ENCODE measurements around the gene TBC1D1.

Gene TBC1D1

DNA sequence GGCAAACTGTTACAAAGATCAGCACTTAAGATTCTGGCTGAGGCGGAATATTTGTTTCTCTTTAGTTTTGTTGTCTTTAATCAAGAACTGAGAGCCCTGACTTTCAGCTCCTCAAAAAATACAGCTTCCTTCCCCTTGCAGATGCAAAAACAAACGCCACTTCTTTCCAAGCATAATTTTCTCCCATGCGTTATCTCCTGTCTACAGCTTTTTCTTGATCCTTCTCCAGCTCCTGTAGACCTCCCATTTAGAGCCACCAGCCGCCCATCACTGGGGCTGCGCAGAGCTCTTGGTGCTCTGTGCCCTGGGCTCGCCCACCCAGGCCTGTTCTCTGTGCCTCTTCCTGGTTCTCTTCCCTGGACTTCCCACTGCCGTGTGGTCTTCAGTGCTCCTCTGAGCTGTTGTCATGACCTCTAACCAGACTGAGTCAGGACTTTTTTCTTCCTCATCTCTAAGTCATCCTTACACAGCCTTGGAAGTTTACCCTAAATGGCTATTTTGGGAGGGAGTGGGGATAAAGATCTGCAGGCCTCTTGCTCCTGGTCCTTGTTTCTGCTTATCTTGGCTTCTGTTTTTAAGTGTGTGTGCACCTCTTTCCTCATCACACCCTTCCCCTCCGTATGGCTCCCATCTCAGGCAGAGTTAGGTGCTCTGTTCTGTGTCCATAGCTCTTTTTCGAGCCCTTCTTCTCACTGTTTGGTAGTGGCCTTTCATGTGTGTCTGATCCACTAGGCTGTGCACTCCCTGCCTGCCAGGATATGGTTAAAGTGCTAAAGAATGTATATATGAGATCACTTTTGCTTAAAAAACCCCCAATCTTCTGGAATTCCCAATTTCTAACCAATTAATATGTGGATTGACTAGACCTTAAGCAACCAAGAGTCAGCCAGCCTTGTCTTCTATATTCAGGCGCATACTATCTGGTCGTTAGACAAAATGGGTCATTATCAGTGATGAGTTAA lies 191.8 kb downstream of the TBC1D1 start:
- DNase-seq = no peak

DNA sequence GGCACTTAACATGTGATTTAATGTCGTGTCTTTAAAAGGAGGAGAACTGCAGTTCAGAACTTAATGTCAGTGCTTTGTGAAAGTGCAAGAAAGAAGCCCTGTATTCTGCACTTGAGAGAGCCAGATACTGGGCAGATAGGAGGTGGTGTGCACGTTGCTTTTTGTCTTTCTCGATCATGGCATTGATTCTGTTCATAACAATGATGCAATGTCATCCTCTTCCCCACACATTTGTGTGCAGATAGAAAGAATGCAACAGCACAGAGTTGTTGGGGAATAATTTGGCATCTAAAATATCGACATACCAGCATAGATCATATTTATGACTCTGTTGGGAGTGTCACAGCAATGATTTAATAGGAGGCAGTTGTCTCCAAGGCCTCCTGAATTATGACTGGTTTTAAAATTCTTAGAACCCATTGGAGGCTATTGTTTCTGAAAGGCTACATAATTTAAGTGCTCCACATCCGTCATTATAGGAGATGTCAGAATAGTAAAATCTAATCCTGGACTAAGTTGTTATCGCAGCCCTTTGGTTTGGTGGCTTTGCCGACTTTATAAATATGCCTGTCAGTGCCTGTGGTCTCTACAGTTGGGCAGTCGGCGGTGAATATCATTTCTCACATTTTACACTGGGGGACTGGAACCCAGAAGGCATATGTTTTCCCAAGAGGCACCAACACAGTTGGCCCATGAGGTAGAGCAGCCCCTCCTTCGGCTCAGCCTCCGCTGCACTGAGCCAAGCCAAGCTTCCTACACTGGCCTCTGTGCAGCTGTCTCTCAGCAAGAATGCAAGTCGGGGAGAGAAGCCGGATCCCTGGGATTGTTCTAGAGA lies 194.2 kb downstream of the TBC1D1 start:
- no peak for DNase-seq

DNA sequence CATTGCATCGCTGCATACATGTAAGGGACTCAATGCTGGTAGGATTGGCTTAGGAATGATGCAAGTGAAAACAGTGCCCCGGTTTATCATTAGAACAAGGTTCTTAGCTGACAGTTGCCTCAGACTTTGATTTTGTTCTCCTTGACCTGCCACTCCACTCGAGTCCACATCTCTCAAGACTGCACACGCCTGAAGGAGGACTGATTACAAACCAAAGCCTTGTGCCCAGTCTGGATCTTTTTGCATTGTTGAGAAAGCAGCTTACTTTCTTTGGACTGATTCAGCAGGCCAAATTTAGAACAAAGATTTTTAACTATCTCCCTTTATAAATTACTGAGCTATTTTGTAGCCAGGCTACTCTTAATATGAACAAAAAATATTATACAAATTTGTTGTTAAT lies 194.9 kb downstream of the TBC1D1 start:
- DNase-seq = no peak

DNA sequence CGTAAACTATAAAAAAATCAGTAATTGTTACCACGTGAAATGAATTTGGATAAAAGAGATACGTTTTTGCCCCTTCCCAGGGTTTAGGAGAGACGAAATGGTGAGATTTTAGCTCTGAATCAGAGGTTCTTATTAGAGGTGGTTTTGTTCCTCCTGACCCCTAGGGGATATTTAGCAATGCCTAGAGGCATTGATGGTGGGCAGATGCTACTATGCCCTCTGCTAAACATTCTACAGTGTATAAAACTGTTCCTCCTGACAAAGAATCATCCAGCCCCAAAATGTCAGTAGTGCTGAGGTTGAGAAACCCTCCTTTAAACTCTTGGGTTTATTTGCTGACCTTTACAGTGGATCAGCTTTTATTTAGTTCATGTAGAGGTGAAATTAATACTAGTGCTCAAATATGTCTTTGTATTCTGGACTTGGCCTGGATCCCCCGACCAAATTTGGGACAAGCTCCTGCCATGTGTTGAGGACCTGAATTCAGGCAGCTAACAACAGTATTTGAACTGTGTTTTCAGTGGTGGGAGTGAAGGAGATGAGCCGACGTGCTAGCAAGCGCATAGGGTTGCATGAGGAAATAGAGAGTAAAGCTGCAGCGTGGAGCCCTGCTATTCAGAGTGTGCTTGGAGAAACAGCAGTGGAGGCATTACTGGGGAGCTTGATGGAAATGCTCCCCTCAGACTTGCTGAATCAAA lies 195.4 kb downstream of the TBC1D1 start:
- DNase-seq = no peak

DNA sequence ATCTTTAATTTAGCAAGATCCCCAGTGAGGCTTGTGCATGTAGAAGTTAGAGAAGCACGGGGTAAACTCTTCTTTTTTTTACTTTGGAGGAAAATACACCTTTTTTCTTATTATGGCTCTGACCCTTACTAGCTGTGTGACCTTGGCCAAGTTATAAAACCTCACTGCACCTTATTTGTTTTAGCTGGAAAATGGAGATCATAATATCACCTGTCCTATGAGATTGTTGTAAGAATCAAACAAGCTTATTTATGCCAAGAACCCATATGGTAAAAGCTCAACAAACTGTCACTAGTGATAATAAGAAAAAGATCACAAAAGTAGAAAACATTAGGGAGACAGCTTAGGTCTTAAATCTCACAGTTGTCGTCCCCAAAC lies 196.0 kb downstream of the TBC1D1 start:
- DNase-seq = no peak

DNA sequence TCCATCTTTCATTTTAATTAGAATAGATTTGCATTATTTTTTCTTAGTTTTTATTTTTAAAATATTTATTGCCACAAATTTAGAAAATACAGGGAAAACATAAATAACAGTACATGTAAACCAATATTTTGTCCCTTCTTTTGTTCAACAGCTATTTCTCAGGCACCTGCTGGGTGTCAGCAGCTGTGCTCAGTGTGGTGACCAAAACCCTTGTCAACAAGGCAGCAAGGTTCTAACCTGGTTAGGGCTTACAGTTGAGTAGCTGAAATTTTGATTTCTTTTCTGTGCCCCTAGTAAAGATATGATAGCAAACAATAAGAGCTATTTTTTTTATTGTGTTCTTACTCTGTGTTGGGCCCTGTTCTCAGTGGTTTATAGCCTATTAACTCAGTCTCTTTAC lies 197.4 kb downstream of the TBC1D1 start:
- no peak for DNase-seq

DNA sequence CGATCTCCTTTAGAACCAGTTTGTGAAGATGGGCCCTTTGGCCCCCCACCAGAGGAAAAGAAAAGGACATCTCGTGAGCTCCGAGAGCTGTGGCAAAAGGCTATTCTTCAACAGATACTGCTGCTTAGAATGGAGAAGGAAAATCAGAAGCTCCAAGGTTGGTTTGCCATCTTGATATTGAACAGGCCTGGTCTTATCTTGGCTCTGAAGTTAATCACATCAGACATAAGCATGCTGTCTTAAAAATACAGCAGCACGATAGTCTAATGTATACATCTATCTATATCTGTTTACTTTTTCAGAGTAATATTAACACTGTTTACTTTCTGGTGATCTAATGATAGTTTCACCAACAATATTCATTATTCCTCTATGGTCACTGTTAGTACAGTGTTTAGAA lies 199.1 kb downstream of the TBC1D1 start:
- no peak for DNase-seq

DNA sequence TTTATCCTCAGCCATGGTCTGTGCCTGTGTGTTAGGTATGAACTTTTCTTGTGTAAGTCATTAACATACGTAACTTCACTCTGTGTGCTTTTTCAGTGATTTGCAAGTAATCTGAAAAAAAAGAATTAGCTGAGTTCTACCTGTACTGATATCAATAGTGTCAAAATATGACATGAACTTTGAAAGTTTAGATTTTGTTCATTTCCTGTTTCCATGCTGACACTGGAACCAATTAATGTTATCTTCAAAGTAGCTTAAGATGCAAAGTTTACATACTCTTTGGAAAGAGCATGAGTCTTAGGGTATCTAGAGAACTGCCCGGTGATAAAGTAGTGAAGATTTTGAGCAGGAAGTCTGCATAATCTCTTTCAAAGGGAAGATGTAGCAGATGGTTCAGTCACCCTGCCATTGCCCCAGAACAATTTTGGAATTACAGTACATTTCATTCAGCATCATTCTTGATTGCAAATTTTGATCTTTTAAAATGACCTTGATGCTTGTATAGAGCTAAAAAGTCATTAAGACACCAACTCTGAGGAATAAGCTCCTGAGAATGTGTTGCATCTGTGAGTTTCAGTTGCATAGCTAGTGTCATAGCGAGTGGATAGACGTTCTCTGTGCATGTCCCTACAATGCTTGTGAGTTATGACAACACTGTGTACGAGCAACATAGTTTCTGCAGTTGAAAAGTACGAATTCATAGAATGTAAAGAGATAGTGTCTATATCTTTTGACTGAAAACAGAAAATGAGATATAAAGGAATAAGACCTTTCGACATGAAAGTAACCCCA lies 199.8 kb downstream of the TBC1D1 start:
- DNase-seq = no peak

DNA sequence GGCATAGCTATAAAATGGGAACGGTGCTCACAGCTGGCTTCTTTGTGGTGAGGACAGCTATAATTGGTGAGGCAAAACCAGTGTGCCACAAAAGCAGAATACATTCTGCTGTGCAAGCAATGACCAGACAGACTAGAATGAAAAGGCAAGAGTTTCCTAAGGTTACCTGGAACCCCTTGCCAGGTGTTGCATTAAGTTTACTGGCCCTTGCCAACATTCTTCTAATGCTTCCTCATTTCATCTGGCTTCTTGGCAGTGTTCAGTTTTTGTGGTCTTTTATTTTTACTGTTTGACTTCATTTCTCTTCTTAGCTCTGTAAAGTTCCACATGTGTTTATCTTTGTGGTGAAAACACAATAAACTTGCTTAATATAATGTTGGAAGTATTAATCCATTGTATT lies 200.8 kb downstream of the TBC1D1 start:
- no peak for DNase-seq

DNA sequence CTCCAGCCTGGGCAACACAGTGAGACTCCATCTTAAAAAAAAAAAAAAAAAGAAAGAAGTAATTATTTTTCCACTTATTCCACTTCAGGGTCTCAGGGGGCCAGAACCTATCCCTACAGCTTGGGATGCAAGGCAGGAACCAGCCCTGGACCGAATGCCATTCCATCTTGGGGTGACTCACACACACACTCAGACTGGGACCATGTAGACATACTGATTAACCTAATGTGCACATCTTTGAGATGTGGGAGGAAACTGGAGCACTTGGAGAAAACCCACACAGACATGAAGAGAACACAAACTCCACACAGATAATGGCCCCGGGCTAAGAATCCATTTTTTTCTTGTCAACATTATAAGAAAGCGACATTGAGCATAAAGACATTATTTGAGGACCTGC lies 201.8 kb downstream of the TBC1D1 start:
- no peak for DNase-seq

DNA sequence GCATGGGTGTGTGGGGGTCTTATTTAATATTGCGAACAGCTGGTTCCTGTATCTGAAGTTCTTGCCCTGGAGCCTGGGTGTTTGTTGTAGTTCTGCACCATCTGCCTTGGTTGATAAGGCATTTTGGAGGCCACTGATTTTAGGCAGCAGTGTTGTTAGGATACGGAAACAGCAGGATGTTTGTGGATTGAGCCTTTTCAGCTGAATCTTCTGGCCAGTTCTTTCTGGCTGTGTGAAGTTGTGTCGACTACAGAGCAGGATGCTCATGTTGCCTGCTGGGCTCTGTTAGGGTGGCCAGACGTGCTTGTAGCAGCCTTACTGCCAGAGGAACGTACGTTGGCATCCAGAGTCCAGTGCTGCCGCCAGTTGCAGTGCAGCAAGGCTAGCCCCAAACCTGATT lies 203.5 kb downstream of the TBC1D1 start:
- no peak for DNase-seq

DNA sequence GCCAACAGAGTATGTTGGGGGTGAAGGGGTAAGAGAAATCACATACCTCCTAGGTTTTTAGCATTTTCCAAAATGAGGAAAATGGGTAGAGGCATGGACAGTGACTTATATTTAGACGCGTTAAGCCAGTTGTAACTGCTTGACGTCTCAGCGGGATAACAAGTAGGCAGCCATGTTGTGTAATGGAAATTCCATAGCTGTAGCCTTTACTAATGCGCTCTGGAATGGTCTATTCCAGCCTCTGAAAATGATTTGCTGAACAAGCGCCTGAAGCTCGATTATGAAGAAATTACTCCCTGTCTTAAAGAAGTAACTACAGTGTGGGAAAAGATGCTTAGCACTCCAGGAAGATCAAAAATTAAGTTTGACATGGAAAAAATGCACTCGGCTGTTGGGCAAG lies 204.8 kb downstream of the TBC1D1 start:
- no peak for DNase-seq

DNA sequence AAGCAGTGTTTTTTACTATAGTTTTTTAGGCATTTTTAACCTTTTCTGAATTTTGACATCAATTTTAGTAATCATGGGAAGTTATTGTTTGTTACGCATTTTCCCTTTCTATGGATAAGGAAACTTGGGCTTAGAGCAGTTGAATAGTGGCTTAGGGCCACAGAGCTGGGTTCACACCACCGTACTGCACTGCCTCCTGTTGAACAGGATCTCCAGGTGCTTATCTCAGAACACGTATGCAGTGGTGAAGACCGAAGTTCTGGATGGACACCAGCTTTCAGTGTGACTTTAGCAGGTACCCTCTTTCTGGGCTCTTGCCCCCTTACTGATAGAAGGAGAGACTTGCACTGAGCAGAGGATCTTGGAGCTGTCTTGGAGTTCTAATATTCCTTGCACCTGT lies 206.9 kb downstream of the TBC1D1 start:
- no peak for DNase-seq

DNA sequence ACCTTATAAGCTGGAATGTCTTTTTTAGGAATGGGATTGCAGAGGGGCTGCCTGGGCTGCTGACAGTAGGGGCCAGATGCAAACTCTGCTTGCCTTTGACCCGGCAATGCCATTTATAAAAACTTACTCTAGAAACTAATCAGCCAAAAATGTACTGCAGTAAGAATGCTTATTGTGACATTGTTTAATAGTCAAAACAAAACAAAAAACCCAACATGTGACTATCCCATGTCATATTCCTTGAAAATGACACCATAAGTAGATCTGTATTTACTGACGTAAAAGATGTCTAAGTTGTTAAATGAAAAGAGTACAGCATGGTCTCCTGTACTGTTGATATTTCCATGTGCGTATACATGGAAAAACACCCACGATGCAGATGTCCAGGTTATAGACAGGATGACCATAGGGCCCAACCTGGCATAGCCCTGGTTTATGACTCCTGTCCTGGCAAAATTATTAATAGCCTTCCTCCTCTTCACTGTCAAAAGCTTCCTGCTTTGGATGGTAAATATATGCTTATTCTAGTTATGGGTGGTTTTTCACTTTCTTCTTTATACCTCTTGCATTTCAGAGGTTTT lies 208.2 kb downstream of the TBC1D1 start:
- DNase-seq = no peak

DNA sequence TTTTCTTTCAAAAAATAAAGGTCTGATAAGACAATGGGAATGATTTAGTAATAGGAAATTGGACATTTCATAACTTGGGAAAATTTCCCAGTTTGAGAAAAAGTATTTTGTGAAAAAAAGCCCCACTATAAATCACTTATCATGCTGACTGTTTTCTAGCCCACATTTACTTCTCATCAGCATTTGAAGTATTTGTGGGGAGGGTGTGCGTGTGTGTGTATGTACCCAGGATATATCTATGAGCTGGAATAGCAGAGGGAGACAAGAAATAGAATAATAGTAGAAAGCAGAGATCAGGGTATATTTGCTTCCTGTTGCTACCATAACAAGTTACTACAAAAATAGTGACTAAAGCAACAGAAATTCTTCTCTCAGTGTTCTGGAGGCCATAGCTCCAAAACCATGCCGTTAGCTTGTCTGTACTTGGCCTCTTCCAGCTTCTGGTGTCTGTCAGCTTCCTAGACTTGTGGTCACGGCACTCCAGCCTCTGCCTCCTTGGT lies 209.1 kb downstream of the TBC1D1 start:
- DNase-seq = no peak

DNA sequence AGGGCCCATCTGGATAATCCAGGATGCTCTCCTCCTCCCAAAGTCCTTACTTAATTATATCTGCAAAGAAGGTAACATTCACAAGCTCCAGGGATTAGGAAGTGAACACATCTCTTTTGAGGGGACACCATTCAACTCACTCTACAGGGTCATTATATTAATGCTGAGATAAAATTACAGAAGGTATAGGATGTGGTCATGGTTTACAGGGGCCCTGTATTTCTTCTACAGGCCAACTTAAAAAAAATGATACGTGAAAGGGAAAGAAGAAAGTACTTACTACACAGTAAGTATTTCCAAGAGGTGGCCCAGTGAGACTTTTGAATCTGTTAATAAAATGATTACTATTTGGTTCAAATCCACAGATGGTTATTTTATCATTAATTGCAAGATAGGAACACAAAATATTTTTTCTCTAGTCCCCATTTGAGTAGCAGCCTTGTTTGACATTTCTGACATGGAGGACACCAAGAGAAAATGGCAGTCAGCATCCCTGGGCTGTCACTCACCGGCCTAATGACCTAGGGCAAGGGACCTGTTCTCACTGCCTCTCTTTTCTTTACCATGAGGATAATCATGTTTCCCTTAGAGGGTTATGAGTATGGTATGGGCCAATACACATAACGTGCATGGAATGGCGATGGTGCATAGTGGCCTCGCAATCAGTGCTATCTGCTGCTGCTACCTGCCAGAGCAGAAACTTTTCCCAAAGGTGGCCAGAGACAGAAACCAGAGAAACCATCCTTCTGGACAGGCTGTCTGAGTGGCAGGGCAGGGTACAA lies 209.8 kb downstream of the TBC1D1 start:
- no peak for DNase-seq

DNA sequence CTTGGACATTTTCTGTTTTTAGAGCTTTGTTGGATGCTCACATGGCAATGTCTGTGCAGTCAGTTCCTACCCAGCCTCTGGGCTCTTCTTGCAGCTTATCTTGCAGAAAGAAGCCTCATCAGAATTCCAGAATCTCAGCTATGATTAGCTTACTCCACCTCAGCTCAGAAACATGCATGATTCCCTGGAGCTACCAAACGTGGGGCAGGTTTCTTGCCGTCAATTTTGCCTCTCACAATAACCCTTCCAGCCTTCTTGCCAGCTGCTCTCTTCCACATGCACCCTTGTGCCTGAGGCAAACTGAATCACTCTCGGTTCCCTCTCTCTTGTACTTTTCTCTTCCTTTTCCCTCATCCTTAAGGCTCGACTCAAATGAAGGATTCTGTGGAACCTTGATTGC lies 210.7 kb downstream of the TBC1D1 start:
- DNase-seq = no peak

DNA sequence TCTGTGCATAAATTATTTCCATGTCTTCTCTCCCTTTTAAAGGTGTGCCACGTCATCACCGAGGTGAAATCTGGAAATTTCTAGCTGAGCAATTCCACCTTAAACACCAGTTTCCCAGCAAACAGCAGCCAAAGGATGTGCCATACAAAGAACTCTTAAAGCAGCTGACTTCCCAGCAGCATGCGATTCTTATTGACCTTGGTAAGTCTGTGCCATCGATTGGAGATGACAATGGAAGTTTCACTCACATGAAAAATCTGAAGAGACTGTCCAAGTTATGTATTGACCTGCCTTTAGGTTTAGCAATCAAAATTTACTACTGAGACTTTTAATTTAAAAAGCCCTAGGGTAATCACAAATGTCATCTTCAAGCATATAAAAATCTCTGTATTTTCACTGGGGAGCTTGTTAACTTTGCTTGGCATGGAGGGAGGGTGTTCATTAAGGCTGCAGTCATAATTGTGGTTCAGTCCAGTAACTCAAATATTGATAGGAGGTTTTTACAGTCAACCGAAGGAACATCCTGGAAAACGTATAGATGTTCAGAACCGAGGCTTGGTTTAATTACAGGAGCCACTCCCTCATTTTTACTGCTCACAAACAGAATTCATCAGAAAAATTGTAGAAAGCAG lies 212.2 kb downstream of the TBC1D1 start:
- no peak for DNase-seq

DNA sequence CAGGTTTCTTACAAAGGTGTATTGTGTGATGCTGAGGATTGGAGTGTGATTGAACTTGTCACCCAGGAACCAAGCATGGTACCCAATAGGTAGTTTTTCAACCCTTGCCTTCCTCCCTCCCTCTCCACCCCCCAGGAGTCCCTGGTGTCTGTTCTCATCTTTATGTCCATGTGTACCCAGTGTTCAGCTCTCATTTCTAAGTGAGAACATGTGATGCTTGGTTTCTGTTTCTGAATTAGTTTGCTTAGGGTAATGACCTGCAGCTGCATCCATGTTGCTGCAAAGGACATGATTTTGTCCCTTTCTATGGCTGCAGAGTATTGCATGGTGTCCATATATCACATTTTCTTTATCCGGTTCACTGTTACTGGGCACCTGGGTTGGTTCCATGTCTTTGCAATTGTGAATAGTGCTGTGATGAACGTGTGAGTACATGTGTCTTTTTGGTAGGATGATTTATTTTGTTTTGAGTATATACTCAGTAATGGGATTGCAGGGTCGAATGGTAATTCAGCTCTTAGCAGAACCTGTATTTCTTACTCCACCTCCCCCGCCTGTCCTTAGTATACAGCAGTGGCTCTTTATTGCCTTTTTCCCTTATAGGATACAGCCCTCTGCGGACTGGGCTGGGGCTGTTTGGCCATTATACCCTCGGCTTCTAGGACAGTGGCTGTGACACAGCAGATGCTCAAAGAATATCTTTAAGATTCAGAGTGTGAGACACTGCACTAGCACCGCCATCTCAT lies 214.8 kb downstream of the TBC1D1 start:
- DNase-seq = no peak

DNA sequence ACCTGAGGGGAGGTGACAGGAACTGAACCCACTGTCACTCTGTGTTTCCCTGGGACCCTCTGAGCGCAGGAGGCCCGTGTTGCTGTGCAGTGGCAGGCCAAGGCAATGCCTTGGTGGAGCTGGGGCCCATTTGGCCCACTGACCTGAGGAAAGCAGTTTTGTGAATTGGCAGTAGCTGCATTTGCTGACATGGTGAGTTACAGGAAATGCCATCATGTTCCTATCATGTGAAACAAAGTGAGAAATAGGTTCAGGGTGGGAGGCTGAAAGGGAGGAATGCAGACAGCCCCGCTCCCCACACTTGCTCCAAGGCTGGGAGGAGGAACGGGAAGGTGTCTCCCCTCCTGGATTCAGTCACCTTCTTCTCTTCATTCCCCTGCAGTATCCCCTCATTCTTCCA lies 215.4 kb downstream of the TBC1D1 start:
- DNase-seq = no peak

All from hippocampal formation (tissue), 2 donors.